ENCODE measurements around the gene SMOC2.

DNA sequence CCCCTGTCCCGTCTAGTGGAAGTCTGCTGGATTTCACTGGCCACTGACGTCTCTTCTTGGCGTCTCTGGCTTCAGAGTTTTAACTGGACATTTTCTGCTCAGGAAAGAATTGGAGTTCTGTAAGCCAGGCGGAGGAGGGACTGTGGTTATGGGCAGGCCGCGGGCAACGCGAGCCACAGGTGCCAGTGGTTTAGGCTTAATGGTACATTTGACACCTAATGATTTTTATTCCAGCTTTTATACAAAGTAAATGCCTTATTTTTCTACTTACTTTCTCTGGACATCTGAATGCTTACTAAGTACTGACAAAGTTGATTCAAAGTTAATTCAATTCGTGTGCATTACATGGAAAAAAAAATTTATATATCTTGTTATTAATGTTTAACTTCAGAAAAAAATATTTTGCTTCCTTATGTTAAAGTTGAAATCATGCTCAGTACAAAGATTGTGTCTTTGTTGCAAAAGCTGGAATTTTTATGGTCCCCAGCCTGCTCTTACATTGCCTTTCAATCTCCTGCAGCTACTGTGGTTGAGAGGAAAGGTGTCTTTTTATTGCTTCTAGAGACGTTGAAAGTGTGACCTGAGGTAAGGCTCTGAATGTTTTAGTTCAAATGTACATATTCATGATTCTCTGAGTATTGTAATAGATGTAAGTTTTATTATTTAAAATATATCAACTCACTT lies 231.0 kb downstream of the SMOC2 start:
- TF ChIP-seq POLR2AphosphoS5 (IDR thresholded peaks at IDR 0.05) = no peak
- TF ChIP-seq, protein P1, sequence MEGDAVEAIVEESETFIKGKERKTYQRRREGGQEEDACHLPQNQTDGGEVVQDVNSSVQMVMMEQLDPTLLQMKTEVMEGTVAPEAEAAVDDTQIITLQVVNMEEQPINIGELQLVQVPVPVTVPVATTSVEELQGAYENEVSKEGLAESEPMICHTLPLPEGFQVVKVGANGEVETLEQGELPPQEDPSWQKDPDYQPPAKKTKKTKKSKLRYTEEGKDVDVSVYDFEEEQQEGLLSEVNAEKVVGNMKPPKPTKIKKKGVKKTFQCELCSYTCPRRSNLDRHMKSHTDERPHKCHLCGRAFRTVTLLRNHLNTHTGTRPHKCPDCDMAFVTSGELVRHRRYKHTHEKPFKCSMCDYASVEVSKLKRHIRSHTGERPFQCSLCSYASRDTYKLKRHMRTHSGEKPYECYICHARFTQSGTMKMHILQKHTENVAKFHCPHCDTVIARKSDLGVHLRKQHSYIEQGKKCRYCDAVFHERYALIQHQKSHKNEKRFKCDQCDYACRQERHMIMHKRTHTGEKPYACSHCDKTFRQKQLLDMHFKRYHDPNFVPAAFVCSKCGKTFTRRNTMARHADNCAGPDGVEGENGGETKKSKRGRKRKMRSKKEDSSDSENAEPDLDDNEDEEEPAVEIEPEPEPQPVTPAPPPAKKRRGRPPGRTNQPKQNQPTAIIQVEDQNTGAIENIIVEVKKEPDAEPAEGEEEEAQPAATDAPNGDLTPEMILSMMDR (IDR thresholded peaks at IDR 0.05) = no peak
